A172 (cell line): ENCODE results near the gene SH2B2. TPM values are rescaled to one million over a fixed set of nuclear protein-coding genes. Genes with fewer than 3 reads are reported as not detected.
"Not testable (repeated sequence)": the region's sequence is repeated elsewhere in the genome, so short reads cannot be mapped to it uniquely, and the experiment has no call there.

Experiments
- DNase-seq: peaks from one replicate; pipeline ENCODE4 v3.0.0-alpha.2; 2015; ENCODE audit warnings: low spot score
- total RNA-seq: library from RNA; depleted of rRNA; stranded (reverse); fragments of >200 nt; shearing (Covaris generic); gene quantifications from 2 replicates; pipeline ENCODE4 v1.2.3, GENCODE V29; 2014

SH2B2 gene
- total RNA-seq, 1 experiment from 2014 or later: 2.5 TPM

DNA sequence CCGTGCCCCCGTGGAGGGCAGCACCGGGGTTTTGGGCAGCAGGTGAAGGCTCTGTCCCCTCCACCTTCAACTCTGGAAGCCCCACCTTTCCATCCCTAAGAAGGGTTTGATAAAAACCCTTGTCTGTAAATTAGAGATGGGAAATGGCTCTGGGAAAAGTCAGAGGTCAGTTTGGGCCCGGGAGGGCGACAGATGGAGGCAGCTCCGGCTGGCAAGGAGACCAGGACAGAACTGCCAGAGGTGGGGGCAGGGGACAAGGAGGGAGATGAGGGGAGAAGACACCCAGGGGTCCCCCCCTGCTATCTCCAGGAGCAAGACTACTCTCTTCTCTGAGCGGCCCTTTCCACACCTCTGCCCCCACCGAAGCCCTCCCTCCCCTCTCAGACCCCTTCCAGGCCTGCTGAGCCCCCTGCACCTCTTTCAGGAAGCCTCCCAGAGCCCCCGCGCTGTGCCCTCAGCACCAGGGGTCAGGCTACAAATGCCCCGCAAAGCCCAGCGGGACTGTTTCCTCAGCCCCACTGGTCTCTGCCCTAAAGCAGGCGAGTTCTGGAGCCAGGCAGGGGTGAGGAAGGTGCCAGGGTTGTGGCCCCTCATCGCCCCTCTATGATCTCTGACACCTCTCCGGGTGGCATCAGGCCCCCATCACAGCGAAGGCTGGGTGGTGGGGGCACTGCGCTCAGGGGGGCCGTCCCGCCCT is 980 bp upstream of the SH2B2 start:
- no peak for DNase-seq

DNA sequence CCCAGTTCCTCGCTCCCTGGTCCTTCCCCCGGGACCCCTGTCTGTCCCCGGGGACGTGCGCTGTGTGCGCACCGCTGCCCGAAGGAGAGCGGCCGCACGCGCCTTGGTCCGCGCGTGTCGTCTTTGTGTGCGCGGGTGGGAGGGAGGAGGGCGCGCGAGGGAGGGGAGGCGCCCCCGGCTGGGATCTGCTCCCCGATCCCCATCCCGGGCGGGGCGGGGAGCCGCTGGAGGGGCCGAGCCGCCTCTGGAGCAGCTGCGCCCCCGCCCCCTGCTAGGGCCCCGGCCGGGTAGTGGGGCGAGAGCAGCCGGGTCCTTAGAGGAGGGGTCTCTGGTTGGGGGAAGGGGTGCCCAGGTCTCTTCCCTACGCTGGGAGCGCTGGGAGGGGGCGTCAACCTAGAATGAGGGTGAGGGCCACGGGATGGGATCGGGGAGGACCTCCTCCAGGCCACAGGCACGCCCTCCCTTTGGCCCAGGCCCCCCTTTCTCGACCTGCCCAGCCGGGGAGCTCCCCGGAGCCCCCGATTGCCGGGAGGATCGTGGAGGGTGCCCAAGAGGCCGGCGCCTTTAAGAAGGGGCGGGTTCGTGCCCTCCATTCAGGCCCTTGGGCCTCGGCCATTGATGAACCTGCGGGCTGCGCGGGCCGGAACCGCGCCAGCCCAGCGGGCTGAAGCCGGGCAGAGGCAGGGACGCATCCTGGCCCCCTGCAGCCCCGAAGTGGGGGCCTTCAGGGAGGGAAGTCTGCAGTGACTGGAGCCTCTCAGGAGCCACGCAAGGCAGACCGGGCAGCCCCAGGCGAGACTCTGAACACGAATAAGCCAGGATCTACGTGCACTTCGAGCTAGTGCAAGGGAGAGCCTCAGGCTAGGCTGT is 678 bp downstream of the SH2B2 start:
- DNase-seq: no peak

DNA sequence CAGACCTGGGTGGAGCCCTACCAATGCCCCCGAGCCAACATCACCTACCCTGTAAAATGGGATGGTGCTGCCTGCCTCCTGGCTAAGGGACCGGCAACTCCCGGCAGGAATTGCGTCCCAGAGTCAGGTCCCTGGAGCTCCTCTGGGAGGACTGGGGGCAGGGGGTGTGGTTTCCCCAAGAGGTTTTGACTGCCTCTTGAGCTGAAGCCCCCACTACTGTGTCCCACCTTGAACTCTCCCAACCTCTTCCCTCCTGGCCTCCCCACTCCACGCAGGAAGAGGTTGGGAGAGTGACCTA is 1.3 kb downstream of the SH2B2 start:
- DNase-seq: no peak

DNA sequence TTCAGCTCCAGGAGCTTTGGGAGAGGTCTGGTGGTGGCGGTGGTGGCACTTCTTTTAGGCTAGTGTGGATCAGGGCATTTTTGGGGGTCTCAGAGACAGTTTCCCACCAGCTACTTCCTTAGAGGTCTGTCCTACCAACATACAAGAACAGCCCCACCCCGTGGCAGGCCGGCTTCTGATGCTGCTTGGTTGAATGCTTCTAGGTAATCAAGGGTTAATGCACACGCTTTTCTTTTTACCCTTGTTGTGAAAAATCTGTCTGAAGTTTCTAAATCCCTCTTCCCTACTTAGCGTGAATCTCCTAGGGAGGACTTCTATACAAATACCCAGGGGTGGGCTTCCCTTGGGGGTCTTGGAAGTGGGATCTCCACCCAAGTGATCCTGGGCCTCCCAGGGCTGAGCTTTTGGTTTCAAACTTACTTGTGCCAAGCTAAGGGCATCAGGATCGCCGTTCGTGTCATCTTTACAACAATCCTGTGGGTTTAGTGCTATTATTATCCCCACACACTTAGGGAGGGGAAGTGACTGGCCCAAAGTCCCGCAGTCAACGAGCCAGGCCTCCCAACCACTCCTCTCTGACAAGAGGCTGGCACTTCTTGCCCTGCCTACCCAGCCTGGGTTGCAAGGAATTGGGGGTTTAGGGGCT is 1.7 kb downstream of the SH2B2 start:
- DNase-seq: no peak

DNA sequence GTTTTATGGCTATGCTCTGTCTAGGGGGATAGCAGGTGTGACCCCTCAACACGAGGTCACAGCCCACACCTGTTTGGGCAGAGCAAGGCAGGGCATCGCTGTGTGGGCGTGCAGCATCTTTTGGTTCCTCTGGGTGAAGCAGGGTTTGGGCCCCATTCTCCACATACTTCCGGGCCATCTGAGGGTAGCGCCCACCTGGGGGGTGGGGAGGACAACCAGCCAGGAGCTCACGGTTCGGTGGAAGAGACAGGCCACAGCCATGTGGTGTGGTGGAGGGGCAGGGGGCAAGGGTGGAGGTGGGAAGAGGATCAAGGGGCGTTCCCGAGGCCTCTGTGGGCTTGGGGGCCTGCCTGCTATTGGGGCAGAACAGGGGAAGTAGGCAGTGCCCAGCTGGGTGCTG is 2.4 kb downstream of the SH2B2 start:
- no peak for DNase-seq

DNA sequence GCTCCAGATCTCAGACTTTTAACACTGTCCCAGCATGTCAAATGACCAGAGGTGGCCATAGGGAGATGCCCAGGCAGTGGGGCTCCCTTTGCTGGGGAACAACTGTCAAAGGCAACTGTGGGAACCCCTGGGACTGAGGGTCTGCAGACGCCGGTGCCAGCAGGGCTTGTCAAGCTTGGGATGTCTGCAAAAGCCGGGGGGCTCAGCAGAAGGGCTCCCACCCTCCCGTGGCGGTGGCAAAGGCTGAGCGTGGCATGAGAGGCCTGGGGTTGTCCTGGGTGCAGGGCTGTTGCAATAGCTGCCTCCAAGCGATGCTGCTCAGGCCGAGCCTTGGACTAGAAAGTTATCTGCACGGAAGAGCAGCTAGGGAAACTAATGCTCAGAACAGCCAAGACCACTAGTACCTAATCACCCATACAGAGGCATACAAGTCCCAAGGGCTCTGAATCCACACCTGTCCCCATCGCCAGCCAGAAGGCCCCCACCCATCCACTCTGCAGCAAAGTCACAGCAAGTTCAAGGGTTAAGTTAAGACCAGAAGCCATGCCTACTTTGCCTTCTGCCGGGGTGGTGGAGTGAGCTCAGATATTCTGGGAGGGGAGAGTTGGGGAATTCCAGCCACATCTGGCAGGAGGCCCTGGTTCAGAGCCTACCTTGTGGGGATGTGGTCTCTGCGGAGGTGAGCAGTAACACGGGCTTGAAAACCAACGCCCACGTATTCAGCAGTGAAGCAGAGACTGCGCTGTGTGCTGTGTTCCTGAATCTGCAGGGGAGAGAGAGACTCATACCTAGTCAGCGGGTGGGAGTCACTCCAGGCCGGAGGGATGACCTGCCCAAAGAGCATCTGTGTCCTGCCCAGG is 4.6 kb downstream of the SH2B2 start:
- DNase-seq: no peak

DNA sequence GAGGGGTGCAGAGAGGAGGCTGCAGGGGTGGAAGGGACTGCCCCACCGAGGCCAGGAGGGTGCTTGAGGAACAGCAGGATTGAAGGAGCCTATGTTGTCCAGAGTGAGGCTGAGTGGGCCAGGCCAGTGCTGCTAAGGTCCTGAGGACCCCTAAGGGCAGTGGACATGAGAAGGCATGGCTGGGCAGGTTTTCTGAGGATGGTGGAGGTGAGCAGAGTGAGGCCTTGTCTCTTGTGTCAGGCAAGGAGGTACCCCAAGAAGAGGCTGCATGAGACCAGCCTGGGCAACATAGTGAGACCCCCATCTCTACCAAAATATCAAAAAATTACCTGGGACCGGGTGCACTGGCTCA is 5.2 kb downstream of the SH2B2 start:
- DNase-seq: no peak

DNA sequence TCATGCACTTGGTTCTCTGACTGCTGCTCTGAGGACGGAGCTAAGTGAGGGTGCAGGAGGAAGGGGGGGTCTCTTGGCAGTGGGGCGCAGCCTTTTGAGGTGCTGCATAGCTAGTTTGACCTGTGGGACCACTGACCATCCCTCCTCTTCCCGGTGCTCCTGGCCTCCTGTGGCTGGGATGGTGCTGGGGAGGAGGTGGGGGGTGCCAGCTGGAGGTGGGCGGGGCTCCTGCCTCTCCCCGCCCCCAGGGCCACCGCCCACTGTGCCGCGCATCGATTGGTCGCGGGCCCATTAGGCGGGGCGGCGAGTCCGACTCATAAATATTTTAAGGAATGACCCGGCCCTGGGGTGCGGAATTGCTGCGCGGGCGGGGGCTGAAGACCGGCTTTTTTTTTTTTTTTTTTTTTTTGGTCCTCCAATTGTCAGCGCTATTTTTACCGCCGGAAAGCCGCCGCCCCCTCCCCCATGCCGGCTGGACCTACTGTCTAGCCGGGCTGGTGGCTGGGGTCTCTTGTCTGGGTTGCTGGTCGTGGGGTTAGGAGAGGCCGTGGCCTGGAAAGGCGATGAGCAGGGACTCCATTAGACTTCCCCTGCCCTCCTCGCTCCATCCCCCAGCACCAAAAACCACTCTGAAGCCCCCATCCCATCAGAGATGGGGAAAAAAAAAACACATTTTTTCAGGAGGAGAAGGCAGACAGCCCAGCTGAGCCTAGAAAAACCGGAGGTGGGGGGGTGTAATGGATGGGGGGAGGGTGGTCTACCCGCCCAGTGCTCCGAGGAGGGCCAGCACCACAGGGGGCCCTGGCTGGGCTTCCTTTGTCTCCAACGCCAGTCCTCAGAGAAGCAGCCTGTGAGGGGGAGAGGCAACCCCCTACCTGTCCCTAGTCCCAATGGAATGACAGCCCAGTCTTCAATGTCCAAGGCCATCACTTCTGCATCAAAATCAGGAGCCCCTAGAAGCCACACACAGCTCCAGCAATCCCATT is 6.4 kb downstream of the SH2B2 start:
- no peak for DNase-seq

DNA sequence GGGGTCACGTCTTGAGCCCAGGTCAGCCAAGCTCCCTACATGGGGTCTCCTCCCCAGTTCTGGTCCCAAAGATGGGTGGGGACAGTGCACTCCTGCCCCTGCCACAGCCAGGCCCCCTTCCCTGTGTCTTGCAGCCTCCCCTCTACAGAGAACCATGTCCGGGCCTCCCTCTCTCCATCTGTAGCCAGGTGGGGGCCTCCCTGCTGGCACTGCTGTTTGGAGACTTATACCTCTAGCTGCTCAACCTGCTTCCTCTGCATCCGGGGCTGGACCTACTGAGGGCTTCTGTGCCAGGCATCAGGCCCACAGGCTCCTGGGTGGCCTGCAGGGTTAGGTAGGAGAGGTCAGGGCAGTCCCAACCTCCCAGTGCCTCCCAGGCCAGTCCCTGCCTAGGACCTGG is 7.9 kb downstream of the SH2B2 start:
- DNase-seq: no peak

DNA sequence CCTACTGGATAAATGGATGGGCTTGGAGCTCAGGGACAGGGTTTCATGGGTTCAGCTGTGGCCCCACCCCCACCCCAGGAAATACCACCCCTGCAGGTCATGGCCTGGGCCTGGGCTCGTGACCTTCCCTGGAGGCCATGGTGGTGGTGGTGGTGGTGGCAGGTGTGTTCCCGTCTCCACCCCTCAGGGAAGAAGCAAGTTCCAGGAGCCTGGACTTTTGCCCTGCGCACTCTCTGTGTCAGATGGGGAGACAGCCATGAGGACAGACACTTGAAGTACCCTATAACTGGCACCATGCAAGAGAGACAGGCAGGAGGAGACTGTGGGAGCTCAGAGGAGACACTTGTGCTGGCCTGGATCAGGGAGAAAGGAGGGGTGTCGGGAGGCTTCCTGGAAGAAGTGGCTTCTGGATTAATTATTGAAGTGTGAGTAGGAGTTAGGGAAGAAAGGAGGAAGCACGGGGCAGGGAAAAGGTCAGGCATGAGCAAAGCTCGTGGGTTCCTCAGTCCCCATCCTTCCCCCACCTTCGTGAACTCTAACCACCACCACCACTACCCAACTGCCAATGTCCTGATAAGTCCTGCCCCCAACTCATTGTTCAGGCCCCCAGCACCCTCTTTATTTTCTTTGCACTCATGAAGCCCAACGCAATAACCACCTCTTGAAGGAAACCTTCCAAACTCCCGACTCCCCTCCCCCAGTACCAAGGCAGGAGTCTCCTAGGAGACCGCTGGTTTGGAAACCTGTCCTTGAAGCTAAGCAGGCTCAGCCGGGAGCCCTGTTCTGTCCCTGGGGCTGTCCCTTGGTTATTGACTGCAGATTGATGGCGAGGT is 8.9 kb downstream of the SH2B2 start:
- no peak for DNase-seq

DNA sequence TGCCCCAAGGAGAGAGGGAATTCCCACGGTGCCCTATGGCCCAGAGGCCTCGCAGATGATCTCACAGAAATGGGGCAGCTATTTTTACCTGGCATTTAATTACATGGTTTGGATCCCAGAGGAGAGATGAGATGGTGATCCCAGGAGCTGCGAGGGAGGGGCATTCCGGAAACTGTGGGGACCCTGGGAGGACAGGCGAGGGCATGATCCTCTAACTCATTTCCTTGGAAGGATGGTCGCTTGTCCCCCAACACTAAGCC is 9.4 kb downstream of the SH2B2 start:
- DNase-seq: no peak

DNA sequence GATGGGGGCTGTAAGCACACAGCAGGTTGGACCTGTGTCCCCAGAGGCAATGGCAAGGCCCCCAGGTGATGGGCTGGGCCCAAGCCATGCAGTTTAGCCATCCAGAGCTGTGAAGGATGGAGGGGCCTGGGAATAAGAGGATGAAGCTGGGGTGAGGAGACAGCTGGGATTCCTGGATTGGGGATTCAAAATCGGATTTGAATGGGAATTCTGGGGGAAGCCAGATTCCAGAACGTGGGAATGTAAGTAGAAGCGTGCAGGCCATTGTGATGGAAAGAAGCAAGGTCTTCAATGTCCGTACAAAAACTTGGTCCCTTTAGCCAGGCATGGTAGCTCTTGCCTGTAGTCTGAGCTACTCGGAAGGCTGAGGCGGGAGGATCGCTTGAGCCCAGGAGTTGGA is 9.8 kb downstream of the SH2B2 start:
- DNase-seq: no peak

DNA sequence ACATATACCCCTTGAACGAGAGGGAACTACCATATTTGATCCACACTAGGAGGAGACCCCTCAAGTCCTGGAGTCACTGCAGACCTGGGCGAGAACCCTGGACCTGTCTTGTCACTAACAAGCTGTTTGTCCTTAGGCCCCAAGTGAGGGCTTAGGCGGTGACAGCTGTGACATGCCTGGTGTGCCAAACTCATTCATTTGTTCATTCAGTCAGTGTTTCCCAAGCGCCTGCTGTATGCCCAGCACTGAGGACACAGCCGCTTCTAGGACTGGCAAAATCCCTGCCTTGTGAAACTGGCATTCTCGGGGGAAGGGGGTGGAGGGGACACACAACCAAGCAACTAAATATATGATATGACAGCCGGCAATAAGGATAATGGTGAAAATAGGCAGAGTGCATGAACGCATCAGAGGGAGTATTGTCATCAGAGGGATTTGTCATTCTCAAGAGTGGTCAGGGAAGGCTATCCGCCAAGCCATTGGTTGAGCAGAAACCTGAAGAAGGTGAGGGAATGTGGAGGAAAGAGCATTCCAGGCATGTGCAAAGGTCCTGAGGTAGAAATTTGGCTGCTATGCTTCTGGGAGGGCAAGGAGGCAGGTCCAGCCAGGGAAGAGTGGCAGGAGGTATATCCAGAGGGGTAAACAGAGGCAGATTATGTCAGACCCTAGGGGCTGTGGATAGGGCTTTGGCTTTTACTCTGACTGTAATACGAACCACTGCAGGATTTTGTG is 11.0 kb downstream of the SH2B2 start:
- no peak for DNase-seq

DNA sequence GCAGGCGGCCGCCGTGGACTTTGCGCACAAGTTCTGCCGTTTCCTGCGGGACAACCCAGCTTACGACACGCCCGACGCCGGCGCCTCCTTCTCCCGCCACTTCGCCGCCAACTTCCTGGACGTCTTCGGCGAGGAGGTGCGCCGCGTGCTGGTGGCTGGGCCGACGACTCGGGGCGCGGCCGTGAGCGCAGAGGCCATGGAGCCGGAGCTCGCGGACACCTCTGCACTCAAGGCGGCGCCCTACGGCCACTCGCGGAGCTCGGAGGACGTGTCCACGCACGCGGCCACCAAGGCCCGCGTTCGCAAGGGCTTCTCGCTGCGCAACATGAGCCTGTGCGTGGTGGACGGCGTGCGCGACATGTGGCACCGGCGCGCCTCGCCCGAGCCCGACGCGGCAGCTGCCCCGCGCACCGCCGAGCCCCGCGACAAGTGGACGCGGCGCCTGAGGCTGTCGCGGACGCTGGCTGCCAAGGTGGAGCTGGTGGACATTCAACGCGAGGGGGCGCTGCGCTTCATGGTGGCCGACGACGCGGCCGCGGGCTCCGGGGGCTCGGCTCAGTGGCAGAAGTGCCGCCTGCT is 14.1 kb downstream of the SH2B2 start:
- no peak for DNase-seq

DNA sequence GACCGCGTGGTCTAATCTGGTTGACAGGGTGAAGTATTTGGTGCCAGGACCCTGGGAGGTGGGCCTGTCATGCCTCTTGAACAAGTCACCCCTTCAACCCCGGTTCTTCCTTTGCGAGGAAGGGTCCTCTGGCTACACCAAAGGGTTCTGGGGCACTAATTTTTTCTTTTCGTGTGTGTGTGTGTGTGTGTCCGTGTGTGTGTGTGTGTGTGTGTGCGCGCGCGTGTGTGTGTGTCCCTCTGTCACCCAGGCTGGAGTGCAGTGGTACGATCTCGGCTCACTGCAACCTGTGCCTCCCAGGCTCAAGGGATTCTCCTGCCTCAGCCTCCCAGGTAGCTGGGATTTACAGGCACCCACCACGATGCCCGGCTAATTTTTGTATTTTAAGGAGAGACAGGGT is 14.7 kb downstream of the SH2B2 start:
- DNase-seq: not testable (repeated sequence)

DNA sequence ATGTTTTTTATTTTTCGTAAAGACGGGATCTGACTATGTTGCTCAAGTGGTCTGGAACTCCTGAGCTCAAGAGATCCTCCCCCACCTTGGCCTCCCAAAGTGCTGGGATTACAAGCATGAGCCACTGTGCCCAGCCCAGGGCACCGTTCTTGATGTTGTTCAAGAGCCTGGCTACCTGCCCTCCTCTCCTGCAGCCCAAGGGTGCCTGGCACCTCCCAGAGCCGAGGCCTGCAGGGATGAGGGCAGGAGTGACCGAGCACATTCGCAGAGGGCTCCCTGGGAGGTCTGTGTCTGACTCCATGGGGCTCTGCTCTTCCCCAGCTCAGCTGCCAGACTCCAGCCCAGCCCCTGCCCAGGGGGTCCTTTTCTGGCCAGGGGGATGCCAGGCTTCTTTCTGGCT is 15.4 kb downstream of the SH2B2 start:
- no peak for DNase-seq

DNA sequence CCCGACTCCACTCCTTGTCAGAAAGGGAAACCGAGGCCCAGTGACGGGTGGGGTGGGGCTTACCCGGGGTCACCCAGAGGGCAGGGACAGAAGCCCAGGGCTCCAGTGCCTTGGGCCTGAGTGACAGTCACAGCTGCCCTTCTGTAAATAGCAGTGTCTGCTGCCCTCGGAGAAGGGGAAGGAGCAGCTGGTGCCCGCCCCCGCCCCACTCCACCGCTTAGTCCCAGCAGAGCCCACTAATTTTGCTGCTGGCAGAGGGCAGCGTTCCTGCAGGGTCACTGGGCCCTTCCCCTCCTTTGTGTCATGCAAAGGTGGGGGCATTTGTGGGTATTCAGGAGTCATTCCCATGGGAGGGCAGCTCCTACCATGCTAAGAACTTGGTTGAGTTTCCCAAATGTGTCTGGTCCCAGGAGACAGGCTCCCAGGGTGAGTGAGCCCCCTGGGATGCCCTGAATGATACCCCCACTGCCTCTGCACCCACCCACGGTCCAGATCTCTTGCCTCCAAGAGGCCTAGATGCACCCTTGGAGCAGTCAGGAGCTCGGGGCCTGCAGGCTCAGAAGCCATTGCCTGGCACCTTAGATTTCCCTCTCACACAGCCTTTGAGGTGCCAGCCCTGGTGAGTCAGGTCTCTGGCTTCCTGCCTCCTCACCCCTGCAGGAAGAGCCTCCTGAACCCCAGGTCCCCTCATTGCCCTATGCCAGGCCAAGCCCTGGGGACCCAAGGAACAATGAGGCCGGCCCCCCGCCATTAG is 17.2 kb downstream of the SH2B2 start:
- no peak for DNase-seq

DNA sequence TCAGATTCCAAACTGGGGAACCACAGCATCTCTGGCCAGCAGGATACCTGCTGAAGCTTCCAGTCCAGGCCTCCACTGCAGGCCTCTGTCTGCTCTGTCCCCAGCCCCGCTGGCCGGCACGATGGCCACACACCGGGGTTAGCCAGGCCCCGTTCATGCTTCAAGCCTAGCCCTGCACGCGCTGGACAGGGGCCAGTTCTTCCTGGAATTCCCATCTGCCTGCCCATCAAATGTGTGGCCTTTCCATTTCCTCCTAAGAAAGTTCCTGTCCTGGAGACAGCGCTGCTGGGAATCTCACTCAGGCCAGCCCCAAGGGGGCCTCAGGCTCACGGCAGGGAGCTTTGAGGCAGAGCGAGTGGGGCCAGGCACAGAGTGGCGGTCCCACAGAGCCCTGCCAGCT is 18.0 kb downstream of the SH2B2 start:
- DNase-seq: no peak
